VCaP (cell line): ENCODE data around the gene PLCG2.
A peak's percentile ranks its signal among the peaks of the same experiment; 100 is the strongest.

Source experiments
- H3K27ac ChIP-seq: fragments of 450-650 bp; 2 replicates; pipeline ENCODE4 v1.5.1; 2017
- TF ChIP-seq, protein P1 (sequence below): fragments of 450-650 bp; conservative IDR thresholded peaks from 2 replicates; pipeline ENCODE4 v1.5.1; 2017; ENCODE audit warnings: mild to moderate bottlenecking, moderate library complexity

Gene PLCG2

DNA sequence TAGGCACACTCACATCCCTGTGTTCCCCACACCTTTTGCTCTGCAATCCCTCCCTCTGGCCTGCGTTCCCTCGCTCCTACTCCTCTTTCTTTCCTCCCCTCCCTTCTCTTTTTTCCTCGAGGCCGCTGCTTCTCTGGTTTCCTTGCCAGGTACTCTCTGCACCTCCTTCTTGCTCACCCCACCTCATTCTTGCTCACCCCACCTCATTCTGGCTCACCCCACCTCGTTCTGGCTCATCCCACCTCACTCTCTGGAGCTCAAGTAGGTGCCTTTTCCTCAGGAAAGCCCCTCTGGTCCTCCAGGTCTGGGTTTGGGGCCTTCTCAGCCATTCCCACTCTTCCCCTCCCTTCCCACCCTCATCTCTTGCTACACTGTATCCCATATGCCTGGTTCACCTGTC lies 103.5 kb downstream of the PLCG2 start:
- TF ChIP-seq, protein P1, sequence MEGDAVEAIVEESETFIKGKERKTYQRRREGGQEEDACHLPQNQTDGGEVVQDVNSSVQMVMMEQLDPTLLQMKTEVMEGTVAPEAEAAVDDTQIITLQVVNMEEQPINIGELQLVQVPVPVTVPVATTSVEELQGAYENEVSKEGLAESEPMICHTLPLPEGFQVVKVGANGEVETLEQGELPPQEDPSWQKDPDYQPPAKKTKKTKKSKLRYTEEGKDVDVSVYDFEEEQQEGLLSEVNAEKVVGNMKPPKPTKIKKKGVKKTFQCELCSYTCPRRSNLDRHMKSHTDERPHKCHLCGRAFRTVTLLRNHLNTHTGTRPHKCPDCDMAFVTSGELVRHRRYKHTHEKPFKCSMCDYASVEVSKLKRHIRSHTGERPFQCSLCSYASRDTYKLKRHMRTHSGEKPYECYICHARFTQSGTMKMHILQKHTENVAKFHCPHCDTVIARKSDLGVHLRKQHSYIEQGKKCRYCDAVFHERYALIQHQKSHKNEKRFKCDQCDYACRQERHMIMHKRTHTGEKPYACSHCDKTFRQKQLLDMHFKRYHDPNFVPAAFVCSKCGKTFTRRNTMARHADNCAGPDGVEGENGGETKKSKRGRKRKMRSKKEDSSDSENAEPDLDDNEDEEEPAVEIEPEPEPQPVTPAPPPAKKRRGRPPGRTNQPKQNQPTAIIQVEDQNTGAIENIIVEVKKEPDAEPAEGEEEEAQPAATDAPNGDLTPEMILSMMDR = no peak

DNA sequence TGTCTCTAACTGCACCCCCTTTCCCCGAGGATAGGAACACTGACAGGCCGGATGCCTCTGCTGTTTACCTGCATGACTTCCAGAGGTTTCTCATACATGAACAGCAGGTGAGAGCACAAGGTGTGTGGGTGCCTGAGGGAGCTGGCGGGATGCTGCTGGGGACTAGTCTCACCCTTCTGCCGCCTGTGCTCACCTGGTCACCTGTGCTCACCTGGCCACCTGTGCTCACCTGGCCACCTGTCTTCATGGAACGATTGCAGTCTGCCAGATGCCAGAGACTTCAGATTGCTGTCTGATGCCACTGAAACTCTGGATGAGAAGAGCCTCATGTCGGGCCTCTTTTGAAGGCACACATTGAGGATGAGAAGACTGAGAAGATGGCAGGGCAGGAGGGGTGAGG lies 104.1 kb downstream of the PLCG2 start:
- TF ChIP-seq, protein P1 = no peak

More for the DNA sequence above, 103.5 kb downstream of the PLCG2 start:
- no peak overlapping the region for H3K27ac ChIP-seq

DNA sequence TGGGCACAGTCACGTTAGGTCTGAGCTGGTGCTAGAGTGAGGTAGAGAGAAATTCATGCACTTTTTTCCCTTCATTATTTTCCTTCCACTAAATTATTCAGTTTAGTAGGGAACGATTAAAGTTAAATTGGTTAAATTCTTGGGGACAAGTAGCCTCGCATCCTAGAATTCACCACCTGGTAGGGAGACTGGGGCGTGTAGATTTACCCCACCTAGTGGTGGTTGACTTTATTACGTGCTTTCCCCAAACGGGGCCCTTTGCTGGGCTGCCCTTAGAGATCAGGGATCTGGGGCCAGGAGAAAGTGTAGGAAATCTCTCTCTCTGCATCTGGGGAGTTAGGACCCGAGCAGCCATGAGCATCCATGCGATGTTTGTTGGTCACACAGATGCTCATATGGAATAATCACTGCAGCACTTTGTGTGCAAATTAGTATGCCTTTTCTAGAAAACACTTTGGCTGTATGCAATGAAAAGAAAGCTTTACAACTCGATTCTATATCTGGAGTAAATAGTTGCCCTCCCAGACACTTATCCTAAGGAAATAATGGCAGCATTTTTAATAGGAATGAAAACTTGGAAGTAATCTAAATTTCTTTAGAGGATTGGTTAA lies 107.0 kb downstream of the PLCG2 start:
- TF ChIP-seq, protein P1 = peak; percentile 78
- no peak overlapping the region for H3K27ac ChIP-seq

More for the DNA sequence above, 104.1 kb downstream of the PLCG2 start:
- no peak overlapping the region for H3K27ac ChIP-seq

DNA sequence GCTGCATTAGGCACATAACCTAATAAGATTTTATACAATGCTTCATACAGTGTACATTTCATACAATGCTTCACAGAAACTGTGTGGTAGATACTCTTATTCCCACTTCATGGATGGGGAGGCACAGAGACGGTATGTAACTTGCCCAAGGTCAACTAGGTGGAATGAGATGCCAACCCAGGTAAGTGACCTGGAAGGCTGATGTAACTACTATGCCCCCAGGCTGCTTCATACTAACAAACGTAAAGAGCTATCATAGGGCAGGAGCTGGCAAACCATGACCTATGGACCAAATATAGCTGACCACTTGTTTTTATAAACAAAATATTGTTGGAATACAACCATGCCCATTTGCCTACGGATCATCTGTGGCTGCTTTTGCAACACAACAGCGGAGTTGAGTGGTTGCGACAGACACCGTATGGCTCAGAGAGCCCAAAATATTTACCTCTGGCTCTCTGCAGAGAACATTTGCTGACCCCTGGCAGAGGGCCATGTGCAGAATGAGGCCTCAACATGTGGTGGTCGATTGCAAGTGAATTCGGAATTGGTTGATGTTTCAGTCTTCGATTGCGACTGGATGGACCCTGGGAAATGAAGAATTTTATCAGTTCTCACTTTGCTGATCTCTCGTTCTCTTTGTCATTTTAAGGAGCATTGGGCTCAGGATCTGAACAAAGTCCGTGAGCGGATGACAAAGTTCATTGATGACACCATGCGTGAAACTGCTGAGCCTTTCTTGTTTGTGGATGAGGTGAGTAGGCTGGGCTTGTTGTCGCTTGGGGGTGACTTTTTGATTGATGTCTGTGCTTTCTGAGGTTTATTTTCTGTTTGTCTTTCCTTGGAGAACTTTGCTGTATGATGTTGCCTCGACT lies 109.7 kb downstream of the PLCG2 start:
- TF ChIP-seq, protein P1 = no peak
- H3K27ac ChIP-seq = no peak overlapping the region

DNA sequence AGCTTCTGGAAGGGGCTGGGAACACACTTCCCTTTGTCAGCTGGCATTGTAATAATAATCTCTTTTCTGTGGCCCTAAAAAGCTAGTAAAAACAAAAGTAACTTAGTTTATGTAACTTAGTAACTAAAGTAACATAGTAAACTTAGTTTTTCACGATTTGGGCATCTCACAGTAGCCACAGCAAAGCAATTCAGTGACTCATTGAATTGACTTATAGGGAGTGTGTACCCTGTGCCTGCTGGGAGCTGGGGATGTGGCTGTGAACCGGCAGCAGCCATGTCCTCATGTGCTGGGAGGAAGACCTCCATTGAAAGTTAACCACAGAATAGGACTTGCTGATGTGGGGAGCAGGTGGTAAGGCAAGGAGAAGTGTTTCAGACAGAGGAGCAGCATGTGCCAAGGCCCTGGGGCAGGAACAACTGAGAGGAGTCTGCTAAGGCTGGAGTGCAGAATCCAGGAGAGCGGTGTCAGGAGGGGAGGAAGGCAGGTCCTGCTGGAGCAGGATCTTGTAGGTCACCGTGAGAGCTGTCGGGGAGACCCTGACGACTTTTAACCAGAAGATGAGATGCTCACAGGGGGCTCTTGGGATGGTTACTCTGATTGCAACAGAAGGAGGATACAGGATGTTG lies 112.8 kb downstream of the PLCG2 start:
- H3K27ac ChIP-seq = no peak overlapping the region
- TF ChIP-seq, protein P1 = no peak

DNA sequence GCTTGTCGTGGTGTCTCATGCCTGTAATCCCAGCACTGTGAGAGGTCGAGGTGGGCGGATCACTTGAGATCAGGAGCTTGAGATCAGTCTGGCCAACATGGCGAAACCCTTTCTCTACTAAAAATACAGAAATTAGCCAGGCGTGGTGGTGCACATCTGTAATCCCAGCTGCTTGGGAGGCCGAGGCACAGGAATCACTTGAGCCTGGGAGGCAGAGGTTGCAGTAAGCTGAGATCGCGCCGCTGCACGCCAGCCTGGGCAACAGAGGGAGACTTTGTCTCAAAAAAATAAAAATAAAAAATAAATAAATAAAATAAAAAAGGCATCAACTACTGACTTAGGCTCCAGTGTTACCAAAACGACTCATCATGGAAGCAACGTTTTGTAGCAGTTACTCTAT lies 115.5 kb downstream of the PLCG2 start:
- no peak overlapping the region for H3K27ac ChIP-seq
- TF ChIP-seq, protein P1 = no peak

DNA sequence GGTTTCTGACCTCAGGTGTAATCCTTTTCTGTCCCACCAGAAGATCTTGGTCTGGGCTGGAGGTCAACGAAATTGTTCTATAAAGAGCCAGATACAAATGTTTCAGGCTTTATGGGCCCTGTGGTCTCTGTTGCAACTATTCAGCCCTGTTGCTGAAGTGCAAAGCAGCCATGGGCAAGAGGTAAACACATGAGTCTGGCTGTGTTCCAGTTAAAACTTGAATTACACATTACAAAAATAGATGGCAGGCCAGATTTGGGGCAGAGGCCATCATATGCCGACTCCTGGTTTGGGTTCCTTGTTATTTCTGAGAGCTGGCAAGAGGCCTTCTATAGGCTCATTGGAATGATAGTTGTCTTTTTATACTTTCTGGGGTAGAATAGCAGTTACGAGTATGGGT lies 117.8 kb downstream of the PLCG2 start:
- no peak overlapping the region for H3K27ac ChIP-seq
- TF ChIP-seq, protein P1 = no peak
